Posterior vena cava (tissue), 2 donors: Measurements from ENCODE around the gene ANTKMT. TPM values are rescaled to one million over a fixed set of nuclear protein-coding genes. Genes with fewer than 3 reads are reported as not detected.

Experiments
- DNase-seq: peaks from one replicate; pipeline ENCODE4 v3.0.0-alpha.2; 2020; ENCODE audit warnings: low spot score
- intact Hi-C, 2 donors: fragments of 100-400 bp; cut with DNase I; formaldehyde crosslinking; loops; one replicate each; pipeline versions ENCODE4 v1.14.1 to v1.14.2; 2022 to 2023
- microRNA-seq, 2 donors: library from miRNA; unstranded; fragments of <30 nt; microRNA quantifications; one replicate each; pipeline ENCODE4 v1.2.0, GENCODE V29; 2020 to 2021; ENCODE audit warnings: borderline microRNAs expressed in 2 of 2
- total RNA-seq, 2 donors: library from RNA; stranded (reverse); fragmentation: NEBNext Ultra II Directional; extraction: Animal tissue kit (Norgen Biotek cat#: 25700); gene quantifications; one replicate each; pipeline ENCODE4 v1.2.1, GENCODE V29; 2021
- donor health status: DM: yes; HTN: yes; CAD: no.
- donor health status: DM: yes; HTN: yes; CAD: no.

Gene ANTKMT
- total RNA-seq, 2 donors from 2014 or later = 20.0 to 25.5 TPM

DNA sequence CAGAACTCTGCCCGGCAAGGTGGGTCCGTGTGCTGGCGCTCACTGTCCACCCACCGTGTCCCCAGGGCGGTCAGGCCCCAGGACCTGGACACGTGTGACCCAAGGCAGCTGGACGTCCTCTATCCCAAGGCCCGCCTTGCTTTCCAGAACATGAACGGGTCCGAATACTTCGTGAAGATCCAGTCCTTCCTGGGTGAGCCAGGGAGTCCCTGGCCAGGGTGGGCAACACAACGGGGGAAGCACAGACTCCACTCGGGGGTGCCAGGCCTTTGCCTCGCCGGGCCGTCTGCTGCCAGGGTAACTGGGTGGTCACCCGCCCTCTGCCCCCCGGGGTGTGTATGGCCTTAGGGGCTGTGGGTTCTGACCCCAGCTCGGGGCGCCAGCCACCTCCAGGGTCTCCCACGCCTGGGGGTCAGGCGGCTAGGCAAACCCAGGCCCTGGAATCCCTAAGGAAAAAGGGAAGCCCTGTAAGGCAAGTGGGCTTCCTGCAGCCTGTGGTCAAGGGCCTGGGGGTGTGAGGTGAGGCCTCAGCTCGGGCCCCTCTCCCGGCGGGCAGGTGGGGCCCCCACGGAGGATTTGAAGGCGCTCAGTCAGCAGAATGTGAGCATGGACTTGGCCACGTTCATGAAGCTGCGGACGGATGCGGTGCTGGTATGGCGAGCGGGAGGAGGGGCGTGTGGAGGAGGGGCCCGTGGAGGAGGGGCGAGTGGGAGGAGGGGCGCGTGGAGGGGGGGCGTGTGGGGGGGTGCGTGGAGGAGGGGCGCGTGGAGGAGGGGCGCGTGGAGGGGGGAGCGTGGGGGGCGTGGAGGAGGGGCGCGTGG, 46.1 kb downstream of the ANTKMT start:
- no peak for DNase-seq
- intact Hi-C loops = no loop called here

DNA sequence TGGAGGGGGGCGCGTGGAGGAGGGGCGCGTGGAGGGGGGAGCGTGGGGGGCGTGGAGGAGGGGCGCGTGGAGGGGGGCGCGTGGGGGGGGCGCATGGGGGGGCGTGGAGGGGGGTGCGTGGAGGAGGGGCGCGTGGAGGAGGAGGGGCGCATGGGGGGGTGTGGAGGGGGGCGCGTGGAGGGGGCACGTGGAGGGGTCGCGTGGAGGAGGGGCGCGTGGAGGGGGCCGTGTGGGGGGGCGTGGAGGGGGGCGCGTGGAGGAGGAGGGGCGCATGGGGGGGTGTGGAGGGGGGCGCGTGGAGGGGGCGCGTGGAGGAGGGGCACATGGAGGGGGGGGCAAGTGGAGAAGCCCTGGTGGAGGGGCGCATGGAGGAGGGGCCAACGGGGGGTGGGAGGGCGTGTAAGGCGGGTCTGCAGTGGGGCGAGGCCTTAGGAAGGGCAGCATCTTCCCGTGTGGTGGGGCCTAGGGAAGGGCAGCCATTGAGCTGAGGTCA, 46.8 kb downstream of the ANTKMT start:
- intact Hi-C loops = no loop called here
- no peak for DNase-seq

DNA sequence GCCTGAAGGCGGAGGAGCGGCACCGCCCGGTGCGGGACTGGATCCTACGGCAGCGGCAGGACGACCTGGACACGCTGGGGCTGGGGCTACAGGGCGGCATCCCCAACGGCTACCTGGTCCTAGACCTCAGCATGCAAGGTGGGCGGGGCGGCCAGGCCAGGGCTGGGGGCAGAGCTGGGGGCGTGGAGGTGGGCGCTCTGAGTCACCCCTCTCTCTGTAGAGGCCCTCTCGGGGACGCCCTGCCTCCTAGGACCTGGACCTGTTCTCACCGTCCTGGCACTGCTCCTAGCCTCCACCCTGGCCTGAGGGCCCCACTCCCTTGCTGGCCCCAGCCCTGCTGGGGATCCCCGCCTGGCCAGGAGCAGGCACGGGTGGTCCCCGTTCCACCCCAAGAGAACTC, 47.5 kb downstream of the ANTKMT start:
- DNase-seq = no peak
- intact Hi-C loops = no loop called here

DNA sequence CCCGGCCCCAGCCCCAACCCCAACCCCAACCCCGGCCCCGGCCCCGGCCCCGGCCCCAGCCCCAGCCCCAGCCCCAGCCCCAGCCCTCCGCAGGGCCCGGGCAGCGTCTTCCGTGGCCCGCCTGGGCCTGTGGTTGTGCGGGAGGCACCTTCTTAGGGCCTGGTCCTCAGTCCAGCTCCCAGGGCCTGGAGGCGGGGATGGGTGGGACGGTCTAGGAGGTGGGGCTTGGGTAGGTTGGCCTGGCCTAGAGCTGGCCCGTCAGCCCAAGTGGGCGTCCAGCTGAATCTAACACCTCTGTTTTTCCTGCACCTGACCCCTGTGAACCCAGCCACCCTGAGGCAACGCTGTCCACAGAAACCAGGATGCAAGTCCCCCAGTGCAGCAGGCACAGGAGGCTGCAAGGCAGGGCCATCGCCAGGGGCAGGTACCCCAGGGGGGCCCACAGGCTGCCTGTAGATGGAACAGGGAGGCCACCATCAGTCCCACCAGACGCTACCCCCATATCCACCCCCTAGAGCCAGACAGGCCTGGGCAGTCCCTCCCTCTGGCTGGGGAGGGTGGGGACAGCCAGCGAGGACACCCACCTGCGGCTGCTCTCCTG, 48.3 kb downstream of the ANTKMT start:
- no peak for DNase-seq
- intact Hi-C loops = no loop called here

DNA sequence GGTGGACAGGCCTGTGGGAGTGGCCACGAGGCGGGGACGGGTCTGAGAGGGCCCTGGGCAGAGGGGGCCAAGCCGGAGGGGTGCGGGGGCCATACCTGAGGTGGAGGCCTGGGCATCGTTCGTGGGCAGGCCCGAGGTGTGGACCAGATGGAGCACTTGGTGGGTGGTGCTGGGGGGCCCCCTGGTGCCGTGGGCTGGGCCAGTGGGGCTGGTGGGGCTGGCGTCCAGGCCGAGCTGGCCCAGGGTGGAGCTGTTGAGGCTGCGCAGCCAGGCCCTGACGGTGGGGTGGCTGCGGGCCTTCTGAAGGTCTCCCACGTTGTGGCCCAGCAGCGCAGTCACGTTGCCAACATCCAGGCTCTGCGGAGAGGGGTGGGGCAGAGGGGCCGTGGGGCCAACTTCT, 49.0 kb downstream of the ANTKMT start:
- no peak for DNase-seq
- intact Hi-C loops = no loop called here

DNA sequence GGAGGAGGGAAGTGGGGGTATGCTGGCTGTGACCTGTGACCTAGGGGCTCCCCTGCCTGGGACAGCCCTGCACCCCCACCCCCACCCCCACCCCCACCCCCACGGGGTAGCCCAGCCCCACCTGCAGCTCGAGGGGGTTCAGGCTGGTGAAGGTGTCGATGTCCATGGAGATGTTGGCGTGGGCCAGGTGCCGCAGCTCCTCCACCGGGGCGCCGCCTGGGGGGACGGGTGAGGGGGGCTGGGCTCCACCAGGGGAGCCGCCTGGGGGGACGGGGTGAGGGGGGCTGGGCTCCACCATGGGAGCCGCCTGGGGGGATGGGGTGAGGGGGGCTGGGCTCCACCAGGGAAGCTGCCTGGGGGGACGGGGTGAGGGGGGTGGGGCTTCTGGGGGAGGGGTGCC, 49.5 kb downstream of the ANTKMT start:
- DNase-seq = no peak

More for the DNA sequence above, 49.5 kb downstream of the ANTKMT start:
- intact Hi-C loops = no loop called here

Small RNAs within 50 kb of the gene (microRNA-seq; reads per million reads assigned to microRNA genes)
- 0 reads per million in 2 donors for gene MIR662

Other genes starting within 250 kb of the ANTKMT start
- gene CAPN15, start 193.4 kb upstream of the ANTKMT start, total RNA-seq = 10 to 100 TPM; 23.3 to 26.6 TPM
- not detected for gene PRR35, start 160.8 kb upstream of the ANTKMT start, total RNA-seq
- under 1 TPM; 0.38 to 0.65 TPM for gene NHLRC4, start 154.1 kb upstream of the ANTKMT start, total RNA-seq
- 10 to 100 TPM; 22.1 to 25.4 TPM for gene PIGQ, start 151.2 kb upstream of the ANTKMT start, total RNA-seq
- gene RAB40C, start 131.1 kb upstream of the ANTKMT start, total RNA-seq = 10 to 100 TPM; 13.0 to 13.6 TPM
- under 1 TPM; 0.14 TPM for gene WFIKKN1, start 90.2 kb upstream of the ANTKMT start, total RNA-seq
- gene METTL26, start 84.8 kb upstream of the ANTKMT start, total RNA-seq = 10 to 100 TPM; 43.3 to 63.2 TPM
- gene MCRIP2, start 79.3 kb upstream of the ANTKMT start, total RNA-seq = 10 to 100 TPM; 19.0 to 21.5 TPM
- gene WDR90, start 71.8 kb upstream of the ANTKMT start, total RNA-seq = 10 to 100 TPM; 13.4 to 14.9 TPM
- 10 to 100 TPM; 57.5 to 65.1 TPM for gene RHOT2, start 53.0 kb upstream of the ANTKMT start, total RNA-seq
- gene RHBDL1, start 45.5 kb upstream of the ANTKMT start, total RNA-seq = under 1 TPM; 0.71 to 0.79 TPM
- 10 to 100 TPM; 73.3 to 79.7 TPM for gene STUB1, start 40.7 kb upstream of the ANTKMT start, total RNA-seq
- gene JMJD8, start 36.8 kb upstream of the ANTKMT start, total RNA-seq = 10 to 100 TPM; 49.8 to 58.9 TPM
- gene WDR24, start 30.7 kb upstream of the ANTKMT start, total RNA-seq = 1 to 10 TPM; 7.4 to 7.5 TPM
- not detected for gene FBXL16, start 15.3 kb upstream of the ANTKMT start, total RNA-seq
- gene METRN, start 6.0 kb upstream of the ANTKMT start, total RNA-seq = 10 to 100 TPM; 21.6 to 24.9 TPM
- 1 to 10 TPM in 1 of 2 donors, under 1 TPM in 1; 0.52 to 1.0 TPM for gene CCDC78, start 5.3 kb downstream of the ANTKMT start, total RNA-seq
- 1 to 10 TPM; 3.6 to 4.1 TPM for gene HAGHL, start 6.0 kb downstream of the ANTKMT start, total RNA-seq
- 10 to 100 TPM; 18.2 to 18.6 TPM for gene CIAO3, start 19.9 kb downstream of the ANTKMT start, total RNA-seq
- under 1 TPM; 0.29 to 0.37 TPM for gene MSLN, start 39.6 kb downstream of the ANTKMT start, total RNA-seq
- 10 to 100 TPM in 1 of 2 donors, 1 to 10 TPM in 1; 8.8 to 11.4 TPM for gene RPUSD1, start 67.2 kb downstream of the ANTKMT start, total RNA-seq
- 1 to 10 TPM; 7.7 TPM for gene CHTF18, start 67.5 kb downstream of the ANTKMT start, total RNA-seq
- gene GNG13, start 79.6 kb downstream of the ANTKMT start, total RNA-seq = not detected
- 10 to 100 TPM; 16.4 to 21.8 TPM for gene LMF1, start 249.8 kb downstream of the ANTKMT start, total RNA-seq